NCI-H1417 treated with DMSO at 0.1 percent for 48 hours (cell line): Measurements from ENCODE around the gene CAMTA1.

ENCODE experiments used
- DNase-seq: peaks from one replicate; lab custom pipeline; 2025; lab: John Stamatoyannopoulos, UW

The CAMTA1 gene

GRCh38 chr1:7613851-7614205, 828.6 kb downstream of the CAMTA1 start:
- no peak for DNase-seq

GRCh38 chr1:7614576-7615074, 829.4 kb downstream of the CAMTA1 start:
- no peak for DNase-seq

- no peak for DNase-seq
Observed at GRCh38 chr1:7615138-7615537, 829.9 kb downstream of the CAMTA1 start.

GRCh38 chr1:7616076-7616832, 831.0 kb downstream of the CAMTA1 start:
- no peak for DNase-seq

- no peak for DNase-seq
Observed at GRCh38 chr1:7616953-7617352, 831.7 kb downstream of the CAMTA1 start.

- DNase-seq: no peak
Observed at GRCh38 chr1:7617826-7618225, 832.6 kb downstream of the CAMTA1 start.

- no peak for DNase-seq
Observed at GRCh38 chr1:7620196-7620595, 834.9 kb downstream of the CAMTA1 start.

GRCh38 chr1:7621334-7622219, 836.3 kb downstream of the CAMTA1 start:
- DNase-seq: no peak

GRCh38 chr1:7623842-7624241, 838.6 kb downstream of the CAMTA1 start:
- no peak for DNase-seq

- no peak for DNase-seq
Observed at GRCh38 chr1:7624791-7625355, 839.6 kb downstream of the CAMTA1 start.

- no peak for DNase-seq
Observed at GRCh38 chr1:7625401-7625800, 840.1 kb downstream of the CAMTA1 start.

GRCh38 chr1:7628273-7628672, 843.0 kb downstream of the CAMTA1 start:
- no peak for DNase-seq

- no peak for DNase-seq
Observed at GRCh38 chr1:7629011-7629410, 843.8 kb downstream of the CAMTA1 start.

- no peak for DNase-seq
Observed at GRCh38 chr1:7629465-7630195, 844.4 kb downstream of the CAMTA1 start.

GRCh38 chr1:7630378-7630777, 845.1 kb downstream of the CAMTA1 start:
- no peak for DNase-seq

- DNase-seq: no peak
Observed at GRCh38 chr1:7632176-7632575, 846.9 kb downstream of the CAMTA1 start.

GRCh38 chr1:7632681-7633080, 847.4 kb downstream of the CAMTA1 start:
- DNase-seq: no peak

GRCh38 chr1:7633506-7634245, 848.4 kb downstream of the CAMTA1 start:
- no peak for DNase-seq

GRCh38 chr1:7634546-7635240, 849.4 kb downstream of the CAMTA1 start:
- no peak for DNase-seq

- DNase-seq: no peak
Observed at GRCh38 chr1:7636795-7637526, 851.7 kb downstream of the CAMTA1 start.
